Activated CD8-positive, alpha-beta memory T cell treated with anti-CD3 and anti-CD28 coated beads, Interleukin-2, amount 50 U/mL, for 24 hours (primary cell): ENCODE measurements around the gene AMHR2.
"Not testable (repeated sequence)": the region's sequence is repeated elsewhere in the genome, so short reads cannot be mapped to it uniquely, and the experiment has no call there.

Source experiments
- DNase-seq: peaks from one replicate; pipeline ENCODE4 v3.0.0-alpha.2; 2020; ENCODE audit errors: extremely low read depth

The AMHR2 gene

DNA sequence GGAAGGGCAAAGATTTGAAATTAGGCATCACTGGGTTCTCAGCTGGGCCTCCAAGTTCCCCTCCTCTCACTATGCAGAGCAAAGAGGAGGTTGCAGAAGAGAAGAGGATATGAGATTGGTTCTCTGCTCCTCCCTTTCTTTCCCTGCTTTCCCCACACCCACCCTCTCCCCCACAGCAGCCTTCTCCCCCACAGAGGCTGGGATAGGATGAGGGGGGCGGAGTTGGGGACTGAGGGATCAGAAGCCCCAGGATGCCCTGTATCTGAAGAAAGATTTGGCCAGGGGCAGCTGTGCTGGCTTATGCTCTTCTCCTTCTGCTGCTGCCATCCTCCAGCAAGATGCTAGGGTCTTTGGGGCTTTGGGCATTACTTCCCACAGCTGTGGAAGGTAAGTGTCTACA is at the start of gene AMHR2:
Gene AMHR2 (plus strand): TSS at position 259 of the 400 bp plus-strand sequence. CDS start 80 bp downstream, at position 339.
- DNase-seq, result no peak

DNA sequence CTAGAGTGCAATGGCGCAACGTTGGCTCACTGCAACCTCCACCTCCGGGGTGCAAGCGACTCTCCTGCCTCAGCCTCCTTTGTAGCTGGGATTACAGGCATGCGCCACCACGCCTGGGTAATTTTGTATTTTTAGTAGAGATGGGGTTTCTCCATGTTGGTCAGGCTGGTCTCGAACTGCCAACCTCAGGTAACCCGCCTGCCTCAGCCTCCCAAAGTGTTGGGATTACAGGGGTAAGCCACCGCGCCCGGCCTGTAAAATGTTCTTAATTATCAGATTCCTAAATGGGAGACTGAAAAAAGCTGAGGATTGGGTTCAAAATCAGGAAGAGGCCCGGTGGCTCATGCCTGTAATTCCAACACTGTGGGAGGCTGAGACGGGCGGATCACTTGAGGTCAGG is 49.4 kb upstream of the AMHR2 start:
- DNase-seq, result not testable (repeated sequence)

DNA sequence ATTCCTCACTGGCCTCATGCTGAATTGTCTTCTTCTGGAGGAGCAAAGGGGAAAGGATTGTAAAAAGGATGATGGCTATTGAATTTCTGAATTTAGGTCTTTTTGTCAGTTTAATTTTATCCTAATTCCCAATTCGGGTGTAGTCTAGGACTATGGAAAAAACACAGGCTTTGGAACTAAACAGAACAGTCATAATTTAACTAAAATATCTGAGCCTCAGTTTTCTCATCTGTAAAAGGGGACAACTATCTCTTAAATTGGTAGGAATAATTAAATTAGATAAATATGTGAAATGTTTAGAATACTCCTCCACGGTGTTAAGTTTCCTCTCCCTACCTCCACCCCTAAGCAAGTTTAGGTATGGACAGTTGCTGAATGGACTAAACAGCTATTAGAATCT is 46.9 kb upstream of the AMHR2 start:
- no peak for DNase-seq

DNA sequence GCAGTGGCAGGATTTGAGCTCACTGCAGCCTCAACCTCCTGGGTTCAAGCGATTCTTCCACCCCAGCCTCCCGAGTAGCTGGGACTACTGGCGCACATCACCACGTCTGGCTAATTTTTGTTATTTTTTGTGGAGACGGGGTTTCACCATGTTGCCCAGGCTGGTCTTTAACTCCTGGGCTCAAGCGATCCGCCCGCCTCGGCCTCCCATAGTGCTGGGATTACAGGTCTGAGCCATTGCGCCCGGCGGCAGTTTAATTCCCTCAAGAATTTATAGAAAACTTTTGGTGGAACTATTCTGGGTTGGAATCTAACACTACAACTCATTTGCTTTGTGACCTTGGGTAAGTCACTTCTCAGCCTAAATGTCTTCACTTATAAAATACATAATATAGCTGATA is 45.4 kb upstream of the AMHR2 start:
- DNase-seq, result no peak

DNA sequence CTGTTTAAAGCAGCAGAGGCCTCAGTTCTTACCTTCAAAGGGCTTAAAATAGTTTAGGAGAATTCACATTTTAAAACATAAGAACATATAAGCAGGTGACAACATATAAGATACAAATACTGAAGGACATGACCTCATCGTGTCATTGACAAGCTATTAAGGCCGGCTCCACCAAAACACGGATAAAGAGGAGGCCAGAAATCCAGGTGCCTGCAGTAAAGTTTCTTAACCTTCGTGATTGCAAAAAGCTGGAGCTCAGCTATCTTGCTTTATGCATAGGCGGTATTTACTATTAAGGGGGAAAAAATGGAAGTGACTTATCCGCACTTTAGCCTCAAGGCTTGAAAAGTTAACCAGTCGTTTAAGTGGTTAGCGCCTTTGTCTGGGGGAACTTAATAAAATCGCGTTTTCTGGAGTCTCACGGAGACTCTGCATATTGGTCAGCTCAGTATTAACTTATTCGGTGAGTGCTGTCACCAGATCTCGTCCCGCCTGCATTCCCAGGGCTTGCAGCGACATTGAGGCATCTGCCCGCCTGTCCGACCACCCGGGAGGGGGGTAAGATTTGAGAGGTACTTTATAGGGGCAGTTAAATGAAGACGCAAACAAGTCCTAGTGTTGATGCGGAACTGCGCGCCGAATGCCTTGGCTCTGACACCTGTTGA is 44.8 kb upstream of the AMHR2 start:
- no peak for DNase-seq

DNA sequence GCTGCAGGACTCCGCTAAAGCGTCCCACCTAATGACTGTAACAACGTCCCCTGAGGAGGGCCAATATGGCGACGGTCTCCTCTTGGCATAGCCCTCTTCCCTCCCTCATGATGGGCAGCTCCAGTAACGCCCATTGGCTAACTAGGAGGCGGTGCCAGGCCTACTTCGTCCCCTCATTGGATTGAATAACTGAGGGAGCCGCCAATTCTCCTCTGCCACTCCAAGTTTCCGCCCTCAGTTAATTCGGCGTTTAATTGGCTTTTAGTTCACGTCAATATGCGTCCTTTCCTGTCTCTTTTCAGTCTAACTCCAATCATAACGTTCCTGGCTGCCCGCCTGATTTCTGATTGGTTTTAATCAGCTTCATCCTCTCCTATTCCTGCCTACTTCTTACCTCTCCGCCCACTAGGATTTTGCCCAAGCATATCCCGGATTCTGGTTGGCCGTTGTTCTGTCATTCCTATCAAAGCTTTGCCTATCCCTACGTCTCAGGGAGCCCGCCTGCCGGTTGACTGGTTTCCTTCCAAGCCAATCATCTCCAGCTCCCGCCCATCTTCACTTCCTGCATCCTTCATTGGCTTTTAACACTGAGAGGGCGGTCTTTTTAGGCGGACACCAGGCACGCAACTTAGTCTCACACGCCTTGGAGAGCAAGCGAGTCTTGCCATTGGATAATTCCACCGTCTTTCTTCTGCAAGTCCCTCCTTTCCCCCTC is 44.1 kb upstream of the AMHR2 start:
- peak; percentile 96 for DNase-seq

DNA sequence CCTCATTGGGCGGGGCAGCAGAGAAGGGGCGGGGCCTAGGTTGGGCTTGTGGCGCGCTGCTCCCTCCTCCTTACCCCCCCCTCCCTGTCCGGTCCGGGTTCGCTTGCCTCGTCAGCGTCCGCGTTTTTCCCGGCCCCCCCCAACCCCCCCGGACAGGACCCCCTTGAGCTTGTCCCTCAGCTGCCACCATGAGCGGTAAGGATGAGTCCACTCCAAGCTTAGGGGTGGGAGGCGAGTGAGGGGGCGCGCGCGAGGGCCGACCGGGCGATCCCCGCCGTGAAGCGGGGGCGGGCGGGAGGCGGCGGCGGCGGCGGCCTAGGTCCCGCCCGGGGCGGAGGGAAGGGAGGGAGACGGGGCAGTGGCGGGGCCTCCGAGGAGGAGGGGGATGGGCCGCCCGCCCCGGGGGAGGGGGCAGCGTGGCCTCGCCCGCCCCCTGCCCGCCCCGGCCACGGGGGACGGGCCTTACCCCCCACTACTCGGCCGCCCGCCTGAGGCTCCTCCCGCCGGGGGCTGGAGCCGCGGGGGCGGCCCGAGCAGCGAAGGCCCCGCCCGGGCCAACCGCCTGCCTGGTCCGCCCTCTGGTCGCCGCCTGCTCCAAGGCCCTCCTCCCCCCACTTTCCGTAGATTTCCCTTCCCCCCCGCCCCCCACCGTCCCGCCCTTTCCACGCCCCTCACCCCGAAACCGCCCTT is 43.4 kb upstream of the AMHR2 start, which contains the start of gene SP1:
Gene SP1 (plus strand): TSS at position 73 of the 690 bp plus-strand sequence. CDS start 116 bp downstream, at position 189.
- DNase-seq, result peak; percentile 66

DNA sequence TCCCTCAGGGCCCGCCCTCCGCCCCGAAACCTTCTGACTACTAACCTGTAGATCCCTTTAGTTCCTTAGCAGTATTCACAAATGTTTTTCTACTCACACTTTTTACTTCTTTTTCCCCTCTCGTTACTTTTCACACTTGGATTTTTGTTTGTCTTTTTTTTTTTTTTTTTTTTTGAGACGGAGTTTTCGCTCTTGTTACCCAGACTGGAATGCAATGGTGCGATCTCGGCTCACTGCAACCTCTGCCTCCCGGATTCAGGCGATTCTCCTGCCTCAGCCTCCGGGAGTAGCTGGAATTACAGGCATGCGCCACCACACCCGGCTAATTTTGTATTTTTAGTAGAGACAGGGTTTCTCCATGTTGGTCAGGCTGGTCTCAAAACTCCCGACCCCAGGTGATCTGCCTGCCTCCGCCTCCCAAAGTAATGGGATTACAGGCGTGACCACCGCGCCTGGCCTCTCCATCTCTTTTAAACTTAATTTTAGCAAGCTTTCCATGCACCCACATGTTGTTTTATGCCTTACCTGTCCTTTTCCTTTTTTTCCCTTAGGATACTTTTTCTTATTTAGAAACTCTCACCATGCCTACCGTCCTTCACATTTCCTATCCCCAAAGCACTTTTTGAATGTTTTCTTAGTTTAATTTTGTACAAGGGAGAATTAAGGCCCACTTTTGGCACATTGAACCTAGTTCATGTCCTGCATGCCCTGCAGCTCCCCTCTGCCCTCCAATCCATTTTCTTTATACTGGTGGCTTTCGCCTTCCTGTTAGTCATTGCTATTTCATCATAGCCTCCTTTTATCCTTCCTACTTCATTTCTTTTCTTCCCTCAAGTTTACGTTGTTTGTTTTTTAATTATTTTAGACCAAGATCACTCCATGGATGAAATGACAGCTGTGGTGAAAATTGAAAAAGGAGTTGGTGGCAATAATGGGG is 42.6 kb upstream of the AMHR2 start:
- no peak for DNase-seq

DNA sequence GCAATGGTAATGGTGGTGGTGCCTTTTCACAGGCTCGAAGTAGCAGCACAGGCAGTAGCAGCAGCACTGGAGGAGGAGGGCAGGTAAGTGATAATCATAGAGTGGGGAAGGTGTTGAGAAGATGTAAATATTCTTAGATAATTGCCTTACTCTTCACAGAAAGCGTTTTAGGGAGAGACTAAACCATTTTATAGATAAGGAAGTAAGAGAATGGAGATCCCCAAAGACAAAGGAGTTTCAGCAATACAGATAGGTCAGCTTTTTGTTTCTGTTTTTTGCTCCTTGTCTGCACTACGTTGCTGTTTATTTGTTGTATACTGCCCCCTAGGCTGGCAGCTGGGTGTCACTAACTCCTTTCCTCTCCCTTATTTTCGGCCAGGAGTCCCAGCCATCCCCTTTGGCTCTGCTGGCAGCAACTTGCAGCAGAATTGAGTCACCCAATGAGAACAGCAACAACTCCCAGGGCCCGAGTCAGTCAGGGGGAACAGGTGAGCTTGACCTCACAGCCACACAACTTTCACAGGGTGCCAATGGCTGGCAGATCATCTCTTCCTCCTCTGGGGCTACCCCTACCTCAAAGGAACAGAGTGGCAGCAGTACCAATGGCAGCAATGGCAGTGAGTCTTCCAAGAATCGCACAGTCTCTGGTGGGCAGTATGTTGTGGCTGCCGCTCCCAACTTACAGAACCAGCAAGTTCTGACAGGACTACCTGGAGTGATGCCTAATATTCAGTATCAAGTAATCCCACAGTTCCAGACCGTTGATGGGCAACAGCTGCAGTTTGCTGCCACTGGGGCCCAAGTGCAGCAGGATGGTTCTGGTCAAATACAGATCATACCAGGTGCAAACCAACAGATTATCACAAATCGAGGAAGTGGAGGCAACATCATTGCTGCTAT is 41.7 kb upstream of the AMHR2 start:
- DNase-seq, result no peak

DNA sequence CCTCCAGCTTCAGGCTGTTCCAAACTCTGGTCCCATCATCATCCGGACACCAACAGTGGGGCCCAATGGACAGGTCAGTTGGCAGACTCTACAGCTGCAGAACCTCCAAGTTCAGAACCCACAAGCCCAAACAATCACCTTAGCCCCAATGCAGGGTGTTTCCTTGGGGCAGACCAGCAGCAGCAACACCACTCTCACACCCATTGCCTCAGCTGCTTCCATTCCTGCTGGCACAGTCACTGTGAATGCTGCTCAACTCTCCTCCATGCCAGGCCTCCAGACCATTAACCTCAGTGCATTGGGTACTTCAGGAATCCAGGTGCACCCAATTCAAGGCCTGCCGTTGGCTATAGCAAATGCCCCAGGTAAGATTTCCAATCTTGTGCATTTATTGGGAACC is 40.4 kb upstream of the AMHR2 start:
- DNase-seq, result no peak

DNA sequence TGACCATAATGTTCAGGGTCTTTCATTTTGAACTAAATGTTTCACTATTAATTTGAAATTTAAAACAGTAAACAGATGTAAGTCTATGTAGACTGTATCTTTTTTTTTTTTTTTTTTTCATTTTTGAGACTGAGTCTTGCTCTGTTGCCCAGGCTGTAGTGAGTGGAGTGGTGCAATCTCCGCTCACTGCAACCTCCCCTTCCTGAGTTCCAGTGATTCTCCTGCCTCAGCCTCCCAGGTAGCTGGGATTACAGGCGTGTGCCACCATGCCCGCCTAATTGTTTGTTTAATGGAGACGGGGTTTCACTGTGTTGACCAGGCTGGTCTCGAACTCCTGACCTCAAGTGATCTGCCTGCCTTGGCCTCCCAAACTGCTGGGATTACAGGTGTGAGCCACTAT is 37.3 kb upstream of the AMHR2 start:
- DNase-seq, result not testable (repeated sequence)

DNA sequence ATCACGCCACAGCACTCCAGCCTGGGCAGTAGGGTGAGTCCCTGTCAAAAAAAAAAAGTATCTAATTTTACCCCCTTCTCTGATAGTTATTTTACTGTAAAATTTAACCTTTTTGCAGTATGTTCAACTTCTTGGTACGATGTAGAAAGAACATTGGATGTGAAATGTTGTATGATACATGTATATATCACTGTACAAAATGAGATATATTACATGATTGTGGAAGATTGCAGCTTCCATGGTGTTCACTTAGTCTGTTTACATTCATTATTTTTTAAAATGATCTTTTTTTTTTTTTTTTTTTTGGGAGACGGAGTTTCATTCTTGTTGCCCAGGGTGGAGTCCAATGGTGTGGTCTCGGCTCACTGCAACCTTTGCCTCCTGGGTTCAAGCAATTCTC is 34.7 kb upstream of the AMHR2 start:
- no peak for DNase-seq

DNA sequence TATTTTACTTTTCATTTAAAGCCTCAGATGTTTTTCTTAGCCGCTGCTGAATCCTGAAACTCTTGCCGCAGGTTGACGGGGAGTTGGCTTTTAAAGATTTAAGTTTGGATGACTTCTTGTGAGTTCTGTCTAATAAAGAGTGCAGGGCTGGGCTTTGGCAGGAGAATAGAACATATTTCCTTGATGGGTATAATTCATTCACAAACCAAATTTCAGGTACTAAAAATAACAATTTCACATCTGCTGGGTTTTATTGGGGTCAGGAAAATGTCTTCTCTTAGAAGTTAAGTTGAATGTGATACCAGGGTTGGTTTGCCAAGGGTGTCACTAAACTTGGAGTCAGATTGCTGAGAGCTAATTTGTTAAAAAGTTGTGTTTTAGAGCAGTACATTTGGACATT is 34.0 kb upstream of the AMHR2 start:
- no peak for DNase-seq

DNA sequence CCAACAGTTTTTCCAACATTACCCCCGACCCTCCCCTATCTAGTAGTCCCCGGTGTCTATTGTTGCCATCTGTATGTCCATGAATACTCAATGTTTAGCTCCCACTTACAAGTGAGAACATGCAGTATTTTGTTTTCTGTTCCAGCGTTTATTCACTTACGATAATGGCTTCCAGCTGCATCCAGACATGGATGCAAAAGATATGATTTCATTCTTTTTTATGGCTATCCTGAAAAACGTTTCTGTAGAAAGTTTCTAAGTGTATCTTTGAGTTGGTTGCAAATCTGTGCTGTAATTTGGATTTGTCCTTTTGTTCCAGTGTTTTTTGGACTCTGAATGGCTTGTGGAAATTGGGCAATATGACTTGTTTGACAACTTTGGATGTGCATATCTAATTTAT is 31.9 kb upstream of the AMHR2 start:
- DNase-seq, result no peak

DNA sequence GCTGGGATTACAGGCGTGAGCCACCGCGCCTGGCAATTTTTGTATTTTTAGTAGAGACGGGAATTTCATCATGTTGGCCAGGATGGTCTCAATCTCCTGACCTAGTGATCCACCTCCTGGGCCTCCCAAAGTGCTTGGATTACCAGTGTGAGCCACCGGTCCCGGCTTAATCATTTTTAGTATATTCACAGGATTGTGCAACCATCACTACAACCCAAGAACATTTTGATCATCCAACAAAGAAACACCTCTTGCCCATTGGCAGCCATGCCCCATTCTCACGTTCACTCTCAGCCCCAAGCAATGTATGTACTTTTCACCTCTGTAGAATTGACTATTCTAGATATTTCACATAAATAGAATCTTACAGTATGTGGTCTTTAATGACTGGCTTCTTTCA is 23.8 kb upstream of the AMHR2 start:
- DNase-seq, result no peak

DNA sequence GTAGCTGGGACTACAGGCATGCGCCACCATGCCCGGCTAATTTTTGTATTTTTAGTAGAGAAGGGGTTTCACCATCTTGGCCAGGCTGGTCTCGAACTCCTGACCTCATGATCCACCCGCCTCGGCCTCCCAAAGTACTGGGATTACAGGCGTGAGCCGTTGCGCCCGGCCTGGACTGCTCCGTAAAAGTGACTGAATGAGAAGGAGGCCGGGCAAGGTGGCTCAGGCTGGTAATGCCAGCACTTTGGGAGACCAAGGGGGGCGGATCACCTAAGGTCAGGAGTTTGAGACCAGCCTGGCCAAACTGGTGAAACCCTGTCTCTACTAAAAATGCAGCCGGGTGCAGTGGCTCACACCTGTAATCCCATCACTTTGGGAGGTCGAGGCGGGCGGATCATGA is 21.3 kb upstream of the AMHR2 start:
- not testable (repeated sequence) for DNase-seq

DNA sequence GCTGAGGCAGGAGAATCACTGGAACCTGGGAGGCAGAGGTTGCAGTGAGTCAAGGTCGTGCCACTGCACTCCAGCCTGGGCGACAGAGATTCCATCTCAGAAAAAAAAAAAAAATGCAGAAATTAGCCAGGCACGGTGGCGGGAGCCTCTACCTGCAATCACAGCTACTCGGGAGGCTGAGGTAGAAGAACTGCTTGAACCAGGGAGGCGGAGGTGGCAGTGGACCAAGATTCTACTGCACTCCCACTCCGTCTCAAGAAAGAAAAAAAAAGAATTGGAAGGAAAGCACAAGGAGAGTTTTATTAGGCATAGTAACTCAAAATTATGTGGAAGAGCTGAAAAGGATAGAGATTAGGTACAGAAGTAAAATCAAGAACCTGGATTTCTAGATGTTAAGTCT is 20.8 kb upstream of the AMHR2 start:
- no peak for DNase-seq

DNA sequence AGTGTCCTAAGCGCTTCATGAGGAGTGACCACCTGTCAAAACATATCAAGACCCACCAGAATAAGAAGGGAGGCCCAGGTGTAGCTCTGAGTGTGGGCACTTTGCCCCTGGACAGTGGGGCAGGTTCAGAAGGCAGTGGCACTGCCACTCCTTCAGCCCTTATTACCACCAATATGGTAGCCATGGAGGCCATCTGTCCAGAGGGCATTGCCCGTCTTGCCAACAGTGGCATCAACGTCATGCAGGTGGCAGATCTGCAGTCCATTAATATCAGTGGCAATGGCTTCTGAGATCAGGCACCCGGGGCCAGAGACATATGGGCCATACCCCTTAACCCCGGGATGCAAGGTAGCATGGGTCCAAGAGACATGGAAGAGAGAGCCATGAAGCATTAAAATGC is 12.7 kb upstream of the AMHR2 start:
- DNase-seq, result no peak

DNA sequence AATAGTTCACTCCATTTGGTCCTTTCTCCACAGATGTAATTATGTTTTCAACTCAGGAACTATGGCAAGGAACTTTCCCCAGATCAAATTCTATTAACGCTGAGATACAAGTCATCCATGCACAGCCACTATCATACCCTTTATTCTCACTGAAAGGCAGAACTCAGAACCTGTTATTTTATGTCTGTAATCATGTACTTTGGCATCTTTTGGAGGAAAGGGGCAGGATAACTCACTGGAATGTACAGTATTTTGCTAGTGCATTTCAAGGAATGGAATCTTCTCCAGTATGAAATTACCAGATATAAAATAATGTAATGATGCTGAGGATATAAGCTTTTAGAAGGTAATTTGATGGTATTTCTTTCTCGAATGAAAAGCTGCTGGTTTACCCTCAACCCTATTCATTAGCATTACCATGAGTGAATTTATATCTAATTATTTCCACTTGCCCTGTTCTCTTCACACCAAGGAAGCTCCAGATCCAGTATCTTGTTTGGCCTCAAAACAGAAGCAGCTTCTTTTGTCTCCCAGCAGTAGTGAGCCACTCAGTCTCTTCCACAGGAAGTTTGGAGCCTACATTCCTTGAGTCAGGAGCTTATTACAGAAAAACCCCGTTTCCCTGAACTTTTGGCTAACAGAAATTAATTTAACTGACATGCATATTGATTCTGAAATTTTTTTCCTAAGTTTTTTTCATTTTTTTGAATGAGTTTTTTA is 10.0 kb upstream of the AMHR2 start:
- DNase-seq, result no peak
